GM19351 (cell line): Measurements from ENCODE around the gene RAB40AL.
"Not testable (repeated sequence)": the region's sequence is repeated elsewhere in the genome, so short reads cannot be mapped to it uniquely, and the experiment has no call there.

Experiments used
- ATAC-seq: cut with Tn5 transposase; IDR thresholded peaks from one replicate; pipeline ENCODE4 v1.9.1; 2021; ENCODE audit warnings: mild to moderate bottlenecking, moderate library complexity; ENCODE audit not compliant: unreplicated experiment

Gene RAB40AL, protein sequence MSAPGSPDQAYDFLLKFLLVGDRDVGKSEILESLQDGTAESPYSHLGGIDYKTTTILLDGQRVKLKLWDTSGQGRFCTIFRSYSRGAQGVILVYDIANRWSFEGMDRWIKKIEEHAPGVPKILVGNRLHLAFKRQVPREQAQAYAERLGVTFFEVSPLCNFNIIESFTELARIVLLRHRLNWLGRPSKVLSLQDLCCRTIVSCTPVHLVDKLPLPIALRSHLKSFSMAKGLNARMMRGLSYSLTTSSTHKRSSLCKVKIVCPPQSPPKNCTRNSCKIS

DNA sequence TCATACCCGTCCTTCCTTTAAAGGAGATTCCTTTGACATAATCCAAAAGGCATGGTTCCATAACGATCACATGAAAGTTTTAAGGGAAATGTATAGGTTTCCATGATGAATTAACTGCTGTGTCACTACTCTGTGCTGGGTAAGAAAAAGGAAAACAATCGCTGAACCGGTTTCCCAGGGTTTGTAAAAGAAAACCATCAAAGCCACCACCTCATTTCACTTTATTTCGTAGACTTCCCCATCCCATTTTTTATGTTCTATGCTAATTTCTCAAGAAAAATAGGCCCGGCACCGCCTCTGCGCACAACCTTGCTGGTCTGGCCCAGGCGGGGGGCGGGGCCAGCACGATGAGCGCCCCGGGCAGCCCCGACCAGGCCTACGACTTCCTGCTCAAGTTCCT, at the start of gene RAB40AL:
Gene RAB40AL, plus strand, starts transcription at position 301 of the 400 bp plus-strand sequence. Its CDS starts 47 bp downstream, at position 348.
- ATAC-seq, result not testable (repeated sequence)

DNA sequence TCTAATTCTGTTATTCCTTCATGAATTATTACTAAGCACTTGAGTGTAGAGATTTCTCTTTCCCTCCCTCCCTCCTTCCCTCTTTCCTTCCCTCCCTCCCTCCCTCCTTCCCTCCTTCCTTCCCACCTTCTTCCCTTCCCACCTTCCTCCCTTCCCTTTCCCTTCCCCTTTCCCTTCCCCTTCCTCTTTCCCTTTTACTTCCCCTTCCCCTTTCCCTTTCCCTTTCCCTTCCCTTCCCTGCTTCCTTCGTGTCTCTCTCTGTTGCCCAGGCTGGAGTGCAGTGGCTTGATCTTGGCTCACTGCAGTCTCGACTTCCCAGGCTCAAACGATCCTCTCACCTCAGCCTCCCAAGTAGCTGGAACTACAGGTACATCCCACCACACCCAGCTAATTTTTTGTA, 49.4 kb upstream of the RAB40AL start:
- no peak for ATAC-seq

DNA sequence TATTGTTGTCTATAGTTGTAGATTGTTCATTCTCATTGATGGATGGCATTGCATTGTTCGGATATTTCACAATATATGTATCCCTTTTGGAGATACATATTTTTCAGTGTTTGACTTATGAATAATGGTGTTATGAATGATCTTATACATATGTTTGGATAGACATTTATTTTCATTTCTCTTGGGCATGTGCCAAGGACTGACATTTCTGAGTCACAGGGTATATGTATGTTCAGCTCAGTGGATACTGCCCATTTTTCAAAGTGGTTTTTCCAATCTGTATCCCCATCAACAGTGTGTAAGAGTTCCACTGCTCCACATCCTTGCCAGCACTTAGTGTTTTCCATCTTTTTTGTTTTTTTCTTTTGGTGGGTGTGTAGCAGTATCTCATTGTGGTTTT, 45.0 kb upstream of the RAB40AL start:
- ATAC-seq, result no peak

DNA sequence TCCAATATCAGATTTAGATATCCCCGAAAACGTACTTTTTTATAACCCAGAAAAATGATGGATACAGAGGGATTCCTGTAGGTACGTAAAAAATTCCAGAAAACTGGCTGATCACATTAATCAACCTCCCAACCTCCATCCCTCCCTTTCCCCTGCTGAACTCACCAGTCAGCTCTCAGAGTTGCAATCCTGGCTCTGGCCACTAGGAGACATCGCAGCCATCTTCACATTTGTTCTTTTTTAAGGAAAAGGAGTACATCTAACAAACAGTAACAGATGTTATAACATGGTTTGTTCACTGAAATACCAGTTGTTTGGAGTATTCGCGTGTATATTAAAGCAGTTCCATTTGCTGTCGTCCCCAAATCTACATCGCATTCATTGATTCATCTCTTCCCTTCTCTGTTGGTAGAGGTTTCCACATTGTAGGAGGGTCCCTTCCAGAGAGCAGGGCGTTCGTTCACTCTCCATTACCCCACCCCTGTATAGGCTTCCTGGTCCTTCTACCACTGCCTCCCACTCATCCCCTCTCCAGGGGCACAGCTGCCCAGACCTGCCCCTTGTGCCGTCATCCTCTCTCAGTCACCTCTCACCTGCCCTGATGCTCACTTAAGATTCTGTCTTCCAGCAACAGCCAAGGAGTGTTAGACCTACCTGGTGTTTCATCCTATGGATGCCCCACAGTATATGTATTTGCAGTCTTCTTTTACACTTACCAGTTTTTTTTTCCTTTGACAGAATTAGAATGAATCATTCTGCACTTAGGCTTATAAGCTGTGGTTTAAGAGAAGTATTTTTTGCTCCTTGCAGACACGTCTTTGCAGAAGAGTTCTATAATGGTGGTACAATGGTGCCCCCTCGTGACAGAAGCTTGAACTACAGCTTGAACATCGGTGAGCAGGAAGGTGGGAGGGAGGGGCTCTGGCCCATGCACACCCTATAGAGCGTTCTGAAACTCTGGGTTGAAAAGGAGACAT, 36.8 kb upstream of the RAB40AL start:
- peak; percentile 91 for ATAC-seq

DNA sequence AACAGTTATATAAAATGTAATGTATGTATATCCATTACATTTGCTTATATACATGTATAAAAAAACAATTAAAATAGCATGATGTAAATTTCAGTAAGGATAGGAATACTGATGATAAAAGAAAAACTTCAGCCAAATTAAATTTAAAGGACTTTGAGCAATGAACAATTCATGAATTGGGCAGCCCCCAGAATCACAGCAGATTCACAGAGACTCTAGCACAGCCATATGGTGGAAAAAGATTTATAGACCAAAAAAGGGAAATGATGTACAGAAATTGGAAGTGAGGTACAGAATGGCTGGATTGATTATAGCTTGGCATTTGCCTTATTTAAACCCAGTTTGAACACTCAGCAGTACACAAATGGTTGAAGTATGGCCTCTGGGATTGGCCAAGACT, 34.7 kb upstream of the RAB40AL start:
- ATAC-seq, result no peak

DNA sequence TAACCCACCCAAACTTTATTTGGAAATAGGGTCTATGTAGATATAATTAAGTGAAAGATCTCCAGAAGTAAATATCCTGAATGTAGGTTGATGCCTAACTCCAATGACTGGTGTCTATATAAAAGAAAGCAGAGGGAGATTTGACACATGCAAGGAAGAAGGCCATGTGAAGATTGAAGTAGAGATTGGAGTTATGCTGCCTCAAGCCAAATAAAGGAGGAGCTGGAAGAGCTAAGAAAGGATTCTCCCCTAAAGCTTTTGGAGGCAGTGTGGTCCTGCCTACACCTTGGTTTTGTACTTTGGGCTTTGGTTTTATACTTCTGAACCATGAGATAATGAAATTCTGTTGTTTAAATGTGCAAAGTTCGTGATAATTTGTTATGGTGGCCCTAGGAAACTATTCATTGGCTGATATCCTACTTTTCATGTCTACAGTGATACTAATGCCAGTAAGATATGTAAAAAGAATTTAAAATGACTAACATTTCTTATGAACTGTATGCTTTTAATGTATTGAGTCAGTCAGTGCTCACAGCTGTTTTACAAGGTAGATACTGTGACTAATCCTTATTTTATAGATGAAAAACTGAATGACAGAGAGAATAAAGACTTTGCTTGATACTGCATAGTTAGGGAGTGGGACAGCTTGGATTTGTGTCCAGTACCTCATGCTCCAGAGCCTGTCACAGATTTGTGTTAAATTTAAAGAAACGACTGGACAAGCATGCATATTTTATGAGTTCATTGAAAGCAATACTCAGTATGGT, 5.9 kb upstream of the RAB40AL start:
- ATAC-seq, result no peak

DNA sequence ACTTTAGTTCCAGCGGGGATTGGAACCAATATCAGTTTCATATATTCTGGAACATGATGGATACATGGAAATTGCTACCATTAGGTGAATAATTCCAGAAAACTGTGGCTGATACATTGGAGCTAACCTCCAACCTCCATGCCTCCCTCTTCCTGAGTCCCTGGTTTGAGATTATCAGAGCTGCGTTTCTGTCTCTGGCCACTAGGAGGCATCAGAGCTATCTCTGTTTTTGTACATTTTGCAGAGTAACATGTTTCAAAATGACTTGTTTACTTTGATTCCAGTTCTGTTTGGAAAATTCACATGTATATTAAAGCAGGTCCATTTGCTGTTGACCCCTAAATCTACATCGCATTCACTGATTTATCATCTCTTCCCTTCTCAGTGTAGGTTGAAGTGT, 2.4 kb upstream of the RAB40AL start:
- peak; percentile 79 for ATAC-seq

DNA sequence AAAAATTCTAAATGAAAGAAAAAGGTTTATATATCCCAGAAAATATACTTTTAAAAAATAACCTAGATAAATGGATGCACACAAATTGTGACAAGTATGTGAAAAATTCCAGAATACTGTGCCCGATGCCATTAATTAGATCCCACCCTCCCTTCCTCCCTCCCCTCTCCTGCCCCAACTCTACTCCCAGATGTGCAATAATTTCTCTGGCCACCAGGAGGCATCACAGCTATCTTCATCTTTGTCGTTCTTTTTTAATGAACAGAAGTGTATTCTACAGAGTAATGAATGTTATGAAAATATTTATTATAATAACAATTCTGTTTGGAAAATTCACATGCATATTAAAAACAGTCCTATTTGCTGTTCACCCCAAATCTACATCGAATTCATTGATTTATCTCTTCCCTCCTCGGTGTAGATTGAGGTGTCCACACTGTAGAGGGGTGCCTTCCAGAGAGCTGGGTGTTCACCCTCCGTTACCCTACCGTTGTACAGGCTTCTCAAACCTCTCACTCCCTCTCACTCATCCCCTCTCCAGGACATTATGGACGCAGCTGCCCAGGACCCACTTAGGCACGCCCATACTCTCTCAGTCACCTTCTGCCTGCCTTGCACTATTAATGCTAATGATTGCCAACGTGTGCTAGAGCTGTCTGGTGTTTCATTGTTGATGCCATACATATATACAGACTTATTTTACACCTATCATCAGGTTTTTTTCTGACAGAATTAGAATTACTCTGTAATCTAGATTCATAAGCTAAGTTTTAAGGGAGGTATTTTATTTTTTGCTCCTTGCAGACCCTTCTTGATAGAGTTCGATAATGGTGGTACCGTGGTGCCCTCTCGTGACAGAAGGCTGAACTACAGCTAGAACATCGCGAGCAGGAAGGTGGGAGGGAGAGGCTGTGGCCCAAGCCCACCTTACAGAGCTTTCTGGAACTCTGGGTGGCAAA, 14.1 kb downstream of the RAB40AL start:
- ATAC-seq, result peak; percentile 79

DNA sequence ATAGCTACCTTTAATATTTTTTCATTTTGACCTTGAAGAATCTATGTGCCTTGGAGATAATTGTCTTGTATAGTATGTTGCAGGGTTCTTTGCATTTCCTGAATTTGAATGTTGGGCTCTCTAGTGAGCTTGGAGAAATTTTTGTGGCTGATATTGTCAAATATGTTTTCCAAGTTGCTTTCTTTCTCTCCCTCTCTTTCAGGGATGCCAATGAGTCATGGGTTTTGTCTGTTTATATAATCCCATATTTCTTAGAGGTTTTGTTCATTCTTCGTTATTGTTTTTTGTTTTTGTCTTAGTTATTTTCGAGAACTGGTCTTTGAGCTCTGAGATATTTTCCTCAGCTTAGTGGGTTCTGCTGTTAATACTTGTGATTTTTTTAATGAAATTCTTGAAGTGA, 20.7 kb downstream of the RAB40AL start:
- ATAC-seq, result no peak

DNA sequence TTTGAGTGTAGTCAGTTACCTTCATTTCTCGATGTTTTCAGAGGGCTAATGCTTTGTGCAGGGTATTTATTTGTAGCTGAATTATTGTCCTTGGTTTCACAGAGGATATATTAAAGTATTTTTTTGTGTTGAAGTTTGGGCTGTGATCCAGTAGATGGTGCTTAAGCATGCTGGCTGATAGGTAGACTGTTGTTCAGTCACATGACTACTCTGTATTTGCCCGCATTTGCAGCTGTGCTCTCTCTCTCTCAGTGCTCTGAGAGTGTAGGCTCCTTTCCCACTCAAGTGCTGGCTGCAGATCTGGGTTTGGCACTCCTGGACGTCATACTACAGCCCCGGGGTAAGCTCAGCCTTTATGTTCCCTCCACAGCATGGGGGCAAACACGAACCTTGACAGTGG, 21.7 kb downstream of the RAB40AL start:
- ATAC-seq, result no peak

DNA sequence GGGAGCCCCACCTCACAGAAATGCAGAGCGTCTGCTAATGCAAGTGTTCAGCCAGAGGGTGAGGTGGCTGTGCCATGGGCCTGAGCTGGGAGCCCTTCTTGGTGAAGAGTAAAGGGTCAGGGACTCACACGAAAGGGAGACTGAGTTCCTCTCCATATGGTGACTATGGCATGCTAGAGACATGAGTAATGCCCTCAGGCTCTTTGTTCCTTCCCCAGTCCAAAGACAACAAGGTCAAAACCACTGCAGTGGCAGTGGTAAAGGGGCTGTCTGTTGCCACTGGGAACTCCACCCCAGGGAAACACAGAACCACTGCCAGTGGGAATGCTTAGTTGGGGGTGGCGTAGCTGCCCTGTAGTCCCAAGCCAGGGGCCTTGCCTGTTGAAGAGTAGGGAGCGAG, 22.4 kb downstream of the RAB40AL start:
- ATAC-seq, result no peak

DNA sequence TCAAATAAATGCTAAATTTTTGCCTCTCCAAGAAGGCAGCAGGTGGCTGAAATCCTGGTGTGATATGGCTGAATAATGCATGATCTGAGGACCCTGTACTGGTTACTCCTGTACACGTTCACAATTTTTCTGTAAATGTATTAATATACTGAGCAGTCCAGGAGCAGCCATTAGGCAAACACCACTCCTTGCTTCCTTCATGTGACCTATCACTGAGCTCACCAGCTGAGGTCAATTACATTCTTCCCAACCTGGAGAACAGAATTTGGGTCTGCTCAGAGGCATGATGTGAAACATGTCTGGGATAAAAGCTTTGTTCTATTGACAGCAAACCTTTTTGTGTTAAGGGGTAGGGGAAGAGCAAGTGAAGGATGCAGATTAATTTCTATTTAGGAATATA, 26.9 kb downstream of the RAB40AL start:
- no peak for ATAC-seq

DNA sequence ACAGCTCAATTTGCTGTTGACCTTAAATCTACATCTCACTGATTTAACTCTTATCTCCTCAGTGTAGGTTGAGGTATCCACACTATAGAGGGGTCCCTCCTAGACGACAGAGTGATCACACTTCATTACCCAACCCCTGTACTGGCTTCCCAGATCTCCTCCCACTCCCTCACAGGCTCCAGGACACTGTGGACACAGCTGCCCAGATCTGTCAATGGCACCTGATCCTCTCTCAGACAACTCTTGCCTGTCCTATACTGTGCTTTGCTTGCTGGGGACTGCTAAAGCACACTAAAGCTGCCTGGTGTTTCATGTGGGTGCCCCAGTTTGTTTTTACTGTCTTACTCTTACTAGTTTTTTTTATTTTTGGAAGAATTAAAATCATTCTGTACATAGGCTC, 27.9 kb downstream of the RAB40AL start:
- ATAC-seq, result no peak

DNA sequence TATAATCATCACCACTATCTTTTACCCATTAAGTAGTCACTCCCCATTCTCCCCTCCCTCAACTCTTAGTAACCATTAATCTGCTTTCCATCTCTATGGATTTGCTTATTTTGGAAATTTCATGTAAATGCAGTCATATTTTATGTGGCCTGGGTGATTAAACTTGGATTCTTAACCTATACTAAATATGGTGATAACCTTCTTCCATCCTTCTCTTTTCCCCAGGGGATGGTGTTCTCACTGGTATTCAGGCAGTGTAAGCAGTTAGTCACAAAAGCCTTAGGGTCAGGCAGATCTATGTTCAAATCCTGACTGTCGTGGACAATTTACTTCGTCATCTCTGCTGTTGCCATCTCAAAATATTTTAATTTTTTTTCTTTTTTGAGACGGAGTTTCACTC, 29.6 kb downstream of the RAB40AL start:
- ATAC-seq, result no peak

DNA sequence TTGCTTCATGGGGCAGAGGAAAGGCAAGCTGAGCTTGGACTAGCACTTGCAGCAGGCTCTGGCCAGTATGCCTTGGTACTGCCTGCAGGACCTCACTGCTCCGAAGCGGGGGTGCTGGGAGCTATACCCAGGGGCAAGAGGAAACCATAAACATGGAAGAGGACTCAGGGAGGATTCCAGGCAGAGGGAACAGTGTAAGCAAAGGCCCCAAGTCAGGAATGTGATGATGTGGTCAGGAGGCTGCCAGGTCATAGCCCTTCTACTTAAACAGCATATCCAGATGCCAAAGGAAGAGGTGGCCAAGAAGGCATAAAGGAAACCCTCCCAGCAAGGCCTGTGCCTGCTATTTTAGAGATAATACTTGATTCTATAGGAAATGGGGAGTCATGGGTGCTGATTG, 31.1 kb downstream of the RAB40AL start:
- ATAC-seq, result no peak

DNA sequence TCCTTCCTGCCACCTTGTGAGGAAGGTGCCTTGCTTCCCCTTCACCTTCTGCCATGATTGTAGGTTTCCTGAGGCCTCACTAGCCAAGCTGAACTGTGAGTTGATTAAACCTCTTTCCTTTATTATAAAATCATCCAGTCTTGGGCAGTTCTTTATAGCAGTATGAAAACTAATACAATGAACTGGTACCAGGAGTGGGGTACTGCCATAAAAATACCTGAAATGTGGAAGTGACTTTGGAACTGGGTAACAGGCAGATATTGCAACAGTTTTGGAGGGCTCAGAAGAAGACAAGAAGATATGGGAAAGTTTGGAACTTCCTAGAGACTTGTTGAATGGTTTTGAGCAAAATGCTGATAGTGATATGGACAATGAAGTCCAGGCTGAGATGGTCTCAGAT, 34.5 kb downstream of the RAB40AL start:
- ATAC-seq, result not testable (repeated sequence)

DNA sequence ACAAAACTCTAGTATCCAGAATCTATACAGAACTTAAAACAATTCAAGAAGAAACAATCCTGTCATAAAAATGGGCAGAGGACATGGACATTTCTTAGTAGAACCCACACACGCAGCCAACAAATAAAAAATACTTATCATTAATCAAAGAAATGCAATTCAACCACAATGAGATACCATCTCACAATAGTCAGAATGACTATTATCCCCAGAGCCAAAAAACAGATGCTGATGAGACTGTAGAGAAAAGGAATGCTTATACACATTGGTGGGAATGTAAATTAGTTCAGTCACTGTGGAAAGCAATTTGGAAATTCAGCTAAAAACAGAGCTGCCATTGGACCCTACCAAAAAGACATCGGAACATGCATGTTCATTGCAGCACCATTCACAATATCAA, 37.9 kb downstream of the RAB40AL start:
- ATAC-seq, result no peak

DNA sequence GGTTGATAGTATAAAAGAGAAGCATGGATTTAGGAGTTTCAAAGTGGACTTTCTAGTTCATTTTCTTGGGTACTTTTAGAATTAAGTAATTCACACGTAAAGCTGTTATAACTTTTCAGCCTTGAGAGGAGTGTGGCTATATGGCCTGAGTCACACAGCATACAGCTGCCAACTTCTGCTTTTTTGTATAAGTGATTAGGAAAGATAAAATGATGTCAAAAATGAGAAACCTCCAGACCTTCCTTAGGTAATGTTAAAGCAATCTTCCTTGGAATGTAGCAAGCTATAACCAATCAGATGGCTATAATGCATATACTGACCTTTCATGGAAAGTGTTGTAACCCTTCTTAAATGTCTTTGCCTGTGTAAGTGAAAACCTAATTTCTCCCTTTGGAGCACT, 39.2 kb downstream of the RAB40AL start:
- ATAC-seq, result no peak

DNA sequence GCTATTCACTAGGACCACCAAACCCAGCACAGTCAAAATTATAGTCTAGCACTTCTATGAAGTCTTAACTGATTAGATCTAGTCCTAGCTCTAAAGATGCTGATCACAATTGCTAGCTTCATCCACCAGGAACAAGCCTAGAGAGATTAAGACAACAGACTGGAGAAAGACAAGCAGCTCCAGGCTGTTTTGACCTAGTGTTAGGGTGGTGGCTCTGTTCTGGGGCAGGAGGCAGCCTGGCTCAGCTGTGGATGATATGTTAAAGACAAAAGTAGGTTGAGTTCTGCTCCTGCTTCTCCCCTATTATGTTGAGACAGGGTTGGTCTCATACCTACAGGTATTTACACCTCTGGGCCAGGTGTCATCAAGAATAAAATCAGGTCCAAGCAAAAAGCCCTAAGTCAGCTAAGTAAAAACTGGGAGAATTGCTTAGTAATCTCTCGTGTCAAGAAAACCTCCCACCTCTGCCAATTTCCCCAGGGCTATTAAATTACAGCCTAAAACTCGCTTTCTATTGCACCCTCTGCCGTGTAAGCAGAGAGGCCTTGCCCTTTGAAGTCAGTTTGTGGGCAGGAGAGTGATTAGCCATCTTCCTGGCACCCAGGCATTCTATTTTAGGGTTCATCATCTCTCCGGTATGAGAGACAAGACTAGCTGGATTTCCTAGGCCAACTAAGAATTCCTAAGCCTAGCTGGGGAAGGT, 39.9 kb downstream of the RAB40AL start:
- no peak for ATAC-seq

DNA sequence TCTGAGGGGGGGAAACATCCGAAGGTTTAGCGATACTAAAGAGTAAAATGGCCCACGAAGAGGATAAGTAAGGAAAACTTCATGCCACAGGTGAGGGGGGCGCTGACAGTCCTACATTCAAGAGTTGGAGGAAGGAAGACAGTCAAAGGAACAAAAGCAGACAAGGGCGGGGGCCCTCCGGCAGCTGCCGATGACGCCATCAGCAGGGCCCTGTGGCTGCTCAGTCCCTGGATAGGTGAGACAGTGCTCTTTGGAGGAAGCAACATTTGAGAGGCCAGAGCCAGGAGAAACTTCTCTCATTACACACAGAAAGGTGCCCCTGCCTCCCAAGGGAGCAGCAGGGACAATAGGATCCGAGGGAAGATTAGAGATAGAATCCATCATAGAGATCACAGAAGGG, 41.5 kb downstream of the RAB40AL start:
- ATAC-seq, result no peak
